Bronchial epithelial cell (primary cell): ENCODE data around the gene TP53I11. TPM values are rescaled to one million over a fixed set of nuclear protein-coding genes. Genes with fewer than 3 reads are reported as not detected.

ENCODE experiments used
- DNase-seq: peaks from one replicate; pipeline ENCODE4 v3.0.0-alpha.2; 2010; ENCODE audit warnings: low read depth
- FAIRE-seq: peaks from 2 replicates; lab custom pipeline; 2011; peaks lifted over from hg19 to GRCh38; lab: Jason Lieb, UNC
- H3K27me3 ChIP-seq: 2 replicates; pipeline ENCODE4 v1.5.1; 2011; ENCODE audit warnings: low read length; ENCODE audit not compliant: control insufficient read depth, insufficient read depth
- H3K36me3 ChIP-seq: 2 replicates; pipeline ENCODE4 v1.5.1; 2011; ENCODE audit warnings: low read length; ENCODE audit not compliant: control insufficient read depth, insufficient read depth
- H3K4me3 ChIP-seq: 2 replicates; pipeline ENCODE4 v1.5.1; 2011; ENCODE audit warnings: mild to moderate bottlenecking, low read depth, low read length, control low read depth
- CTCF ChIP-seq: IDR thresholded peaks from 2 replicates; pipeline ENCODE4 v1.5.1; 2011; ENCODE audit warnings: mild to moderate bottlenecking, moderate library complexity, low read length, control low read depth, inconsistent platforms; ENCODE audit not compliant: insufficient read depth, severe bottlenecking
- total RNA-seq: library from RNA; depleted of rRNA; stranded (reverse); fragments of >200 nt; gene quantifications from 2 replicates; pipeline ENCODE4 v1.2.1, GENCODE V29; 2014

TP53I11 gene
- total RNA-seq, 1 donor from 2014 or later = 1.8 TPM

GRCh38 chr11:44916801-44917385 lies 33.8 kb downstream of the TP53I11 start:
- no peak for FAIRE-seq
- peaks cover 4% of the 10 kb centered on the region for H3K27me3 ChIP-seq
- H3K36me3 ChIP-seq = no peaks in the 10 kb centered on the region
- no peak for DNase-seq
- no peak overlapping the region for H3K4me3 ChIP-seq
- TF ChIP-seq CTCF = no peak

DNA sequence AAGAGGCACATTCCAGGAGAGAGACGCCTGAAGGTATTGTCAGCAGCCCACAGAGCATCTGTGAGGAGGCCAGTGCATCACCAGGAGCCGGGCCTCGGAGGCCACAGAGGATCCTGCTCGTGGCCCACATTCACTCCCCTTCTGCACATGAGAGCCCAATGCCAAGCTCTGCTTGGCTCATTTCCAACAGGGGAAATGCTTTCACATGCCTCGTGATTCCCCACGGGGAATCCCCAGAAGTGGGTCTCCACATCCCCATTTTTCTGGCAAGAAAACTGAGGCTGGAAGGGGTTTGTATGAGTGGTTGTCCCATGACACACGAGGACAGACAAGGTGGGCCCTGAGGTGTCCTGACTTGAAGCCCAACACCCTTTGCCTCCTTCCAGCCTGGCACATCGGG lies 34.4 kb downstream of the TP53I11 start:
- Histone ChIP-seq H3K4me3 (no peak overlapping the region), H3K36me3 (no peaks in the 10 kb centered on the region), H3K27me3 (peaks cover 4% of the 10 kb centered on the region)
- no peak for TF ChIP-seq CTCF
- FAIRE-seq = no peak
- DNase-seq = no peak

DNA sequence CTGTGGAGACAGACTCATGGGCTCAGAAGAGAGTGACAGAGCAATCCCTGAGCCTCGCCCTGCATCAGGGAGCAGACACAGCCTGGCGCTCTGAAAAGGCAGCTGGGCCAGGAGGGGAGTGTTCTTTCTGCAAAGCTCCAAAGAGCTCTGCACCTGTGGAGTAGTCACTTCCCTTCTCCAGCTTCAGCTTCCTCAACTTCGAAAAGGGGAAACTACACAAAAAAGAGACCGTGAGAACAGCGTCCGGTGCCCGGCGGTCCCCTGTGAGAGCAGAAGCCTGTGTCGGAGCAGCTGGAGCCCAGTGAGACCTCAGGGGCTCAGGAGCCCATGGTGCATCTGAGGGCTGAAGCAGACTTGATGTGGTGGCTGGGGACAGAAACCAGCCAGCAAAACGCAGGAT lies 35.1 kb downstream of the TP53I11 start:
- Histone ChIP-seq H3K27me3 (peaks cover 3% of the 10 kb centered on the region), H3K4me3 (no peak overlapping the region), H3K36me3 (no peaks in the 10 kb centered on the region)
- FAIRE-seq (no peak), DNase-seq (no peak)
- TF ChIP-seq CTCF = no peak

DNA sequence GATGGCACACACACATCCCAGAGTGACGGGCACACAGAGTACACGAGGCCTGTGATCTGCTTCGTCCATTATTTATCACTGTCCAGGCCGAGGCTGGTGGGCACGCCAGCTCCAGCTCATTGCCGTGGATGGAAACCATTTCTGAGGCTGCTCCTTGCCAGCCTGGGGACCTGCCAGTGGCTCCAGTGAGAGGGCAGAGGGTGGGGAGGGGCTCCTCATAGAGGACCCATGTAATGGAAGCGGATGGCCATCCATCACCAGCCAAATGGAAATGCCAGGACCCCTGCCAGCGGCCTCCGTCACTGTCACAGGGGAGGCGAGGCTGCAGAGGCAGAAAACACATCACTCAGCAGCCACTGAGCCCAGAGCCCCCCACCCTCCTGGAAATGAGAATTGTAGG lies 35.7 kb downstream of the TP53I11 start:
- no peak for TF ChIP-seq CTCF
- H3K4me3 ChIP-seq = no peak overlapping the region
- H3K27me3 ChIP-seq = no peaks in the 10 kb centered on the region
- FAIRE-seq = no peak
- no peaks in the 10 kb centered on the region for H3K36me3 ChIP-seq
- DNase-seq = no peak

- no peak for FAIRE-seq
- no peaks in the 10 kb centered on the region for H3K27me3 ChIP-seq
- H3K4me3 ChIP-seq = no peak overlapping the region
- no peaks in the 10 kb centered on the region for H3K36me3 ChIP-seq
- DNase-seq = no peak
- TF ChIP-seq CTCF = no peak
Measured at GRCh38 chr11:44914105-44914504, 36.6 kb downstream of the TP53I11 start.

- no peak for DNase-seq
- no peak for FAIRE-seq
- Histone ChIP-seq H3K4me3 (no peak overlapping the region), H3K27me3 (no peaks in the 10 kb centered on the region), H3K36me3 (no peaks in the 10 kb centered on the region)
- no peak for TF ChIP-seq CTCF
Measured at GRCh38 chr11:44913502-44913901, 37.2 kb downstream of the TP53I11 start.
